ENCODE data around the gene BCS1L.

GRCh38 chr2:218627939-218628338 is 31.5 kb upstream of the BCS1L start:
- TF ChIP-seq TOX (CRISPR knock-in tag; IDR thresholded peaks at IDR 0.05; ENCODE audit: borderline replicate concordance) (no peak), ESRRG (CRISPR knock-in tag; IDR thresholded peaks at IDR 0.05) (no peak), ZFP30 (CRISPR knock-in tag; IDR thresholded peaks at IDR 0.05) (no peak), ARNTL (CRISPR knock-in tag; IDR thresholded peaks at IDR 0.05; ENCODE audit: borderline replicate concordance, low read depth) (no peak), ZNF70 (CRISPR knock-in tag; IDR thresholded peaks at IDR 0.05) (no peak), PATZ1 (CRISPR knock-in tag; IDR thresholded peaks at IDR 0.05; ENCODE audit: borderline replicate concordance) (no peak), CSRNP3 (CRISPR knock-in tag; IDR thresholded peaks at IDR 0.05) (no peak), PPARA (CRISPR knock-in tag; IDR thresholded peaks at IDR 0.05; ENCODE audit: borderline replicate concordance) (no peak), CREB5 (CRISPR knock-in tag; IDR thresholded peaks at IDR 0.05; ENCODE audit: low read depth) (no peak), ZNF565 (CRISPR knock-in tag; conservative IDR thresholded peaks at IDR 0.05; ENCODE audit: low read depth) (no peak), BACH2 (CRISPR knock-in tag; IDR thresholded peaks at IDR 0.05; ENCODE audit: borderline replicate concordance) (no peak), RARB (CRISPR knock-in tag; IDR thresholded peaks at IDR 0.05) (no peak)
